HG02938 (cell line): ENCODE data around the gene EARS2.
"Not testable (repeated sequence)": the region's sequence is repeated elsewhere in the genome, so short reads cannot be mapped to it uniquely, and the experiment has no call there.

Source experiments
- ATAC-seq: cut with Tn5 transposase; IDR thresholded peaks from one replicate; pipeline ENCODE4 v1.9.1; 2021; ENCODE audit warnings: mild to moderate bottlenecking, moderate library complexity; ENCODE audit not compliant: unreplicated experiment

The EARS2 gene

DNA sequence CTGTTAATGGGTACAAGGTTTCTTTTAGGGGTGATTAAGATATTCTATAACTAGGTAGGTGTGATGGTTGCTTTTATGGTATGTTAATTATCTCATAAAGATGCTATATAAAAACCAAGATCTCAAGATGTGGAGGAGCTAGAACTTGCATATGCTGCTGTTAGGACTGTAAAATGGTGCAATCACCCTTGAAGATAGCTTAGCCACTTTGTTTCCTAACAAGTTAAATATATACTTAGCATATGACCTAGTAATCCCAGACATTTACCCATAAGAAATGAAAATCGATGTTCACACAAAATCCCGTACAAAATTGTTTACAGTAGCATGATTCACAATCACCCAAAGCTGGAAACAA, 71.9 kb downstream of the EARS2 start:
- ATAC-seq, result no peak

- ATAC-seq, result no peak
Measured at GRCh38 chr16:23484510-23485256, 72.5 kb downstream of the EARS2 start.

- not testable (repeated sequence) for ATAC-seq
Measured at GRCh38 chr16:23483492-23483891, 73.7 kb downstream of the EARS2 start.

- no peak for ATAC-seq
Measured at GRCh38 chr16:23482778-23483177, 74.4 kb downstream of the EARS2 start.

- ATAC-seq, result no peak
Measured at GRCh38 chr16:23480257-23480656, 76.9 kb downstream of the EARS2 start.

DNA sequence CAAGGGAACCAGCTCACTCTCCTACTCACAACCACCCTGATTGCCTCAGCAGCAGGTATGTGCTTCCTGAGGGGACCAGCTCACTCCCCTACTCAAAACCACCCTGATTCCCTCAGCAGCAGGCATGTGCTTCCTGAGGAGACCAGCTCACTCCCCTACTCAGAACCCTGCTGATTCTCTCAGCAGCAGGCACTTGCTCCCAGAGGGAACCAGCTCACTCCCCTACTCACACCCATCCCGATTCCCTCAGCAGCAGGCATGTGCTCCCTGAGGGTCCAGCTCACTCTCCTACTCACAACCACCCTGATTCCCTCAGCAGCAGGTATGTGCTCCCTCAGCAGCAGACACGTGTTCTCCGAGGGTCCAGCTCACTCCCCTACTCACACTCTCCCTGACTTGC, 78.0 kb downstream of the EARS2 start:
- no peak for ATAC-seq

GRCh38 chr16:23478566-23478965, 78.6 kb downstream of the EARS2 start:
- ATAC-seq, result no peak

DNA sequence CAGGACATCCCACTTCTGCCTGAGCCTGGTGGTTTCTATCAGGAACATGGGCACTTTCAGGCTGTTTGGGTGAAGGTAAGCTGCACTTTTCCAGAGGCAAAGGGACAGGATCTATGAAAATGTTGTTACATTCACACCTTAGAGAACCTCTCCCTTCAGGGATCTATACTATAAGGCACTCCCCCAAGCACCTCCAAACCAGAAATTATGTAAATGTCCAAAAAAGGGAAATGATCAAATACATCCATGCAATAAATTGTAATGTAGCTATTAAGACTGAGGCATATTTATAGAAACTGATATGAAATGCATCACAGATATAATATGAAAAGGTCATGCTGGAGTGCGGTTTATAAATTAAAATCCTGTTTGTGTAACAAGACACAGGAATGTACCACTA, 80.9 kb downstream of the EARS2 start:
- no peak for ATAC-seq
